ENCODE measurements around the gene TAOK3.

GRCh38 chr12:118334241-118334640 is 38.5 kb downstream of the TAOK3 start:
- no peak for TF ChIP-seq POLR2AphosphoS5 (IDR thresholded peaks at IDR 0.05)
- TF ChIP-seq CTCF (IDR thresholded peaks at IDR 0.05): no peak
- no peak for TF ChIP-seq POLR2A (IDR thresholded peaks at IDR 0.05)
- no peak for TF ChIP-seq EP300 (IDR thresholded peaks at IDR 0.05)

Measured in suprapubic skin (tissue), 4 donors.